Retinal pigment epithelial cell (primary cell): Measurements from ENCODE around the gene CD320.
"Not testable (repeated sequence)": the region's sequence is repeated elsewhere in the genome, so short reads cannot be mapped to it uniquely, and the experiment has no call there.

ENCODE experiments used
- DNase-seq: peaks from one replicate; pipeline ENCODE4 v3.0.0-alpha.2; 2010; ENCODE audit warnings: low read depth
- H3K4me3 ChIP-seq: 2 replicates; pipeline ENCODE4 v1.5.1; 2011; ENCODE audit warnings: mild to moderate bottlenecking, low read length, control low read depth, moderate library complexity
- TF ChIP-seq, protein P1 (sequence below): conservative IDR thresholded peaks from 2 replicates; pipeline ENCODE4 v1.5.1; 2011; ENCODE audit warnings: low read depth, low read length, control low read depth, inconsistent platforms

CD320 gene

DNA sequence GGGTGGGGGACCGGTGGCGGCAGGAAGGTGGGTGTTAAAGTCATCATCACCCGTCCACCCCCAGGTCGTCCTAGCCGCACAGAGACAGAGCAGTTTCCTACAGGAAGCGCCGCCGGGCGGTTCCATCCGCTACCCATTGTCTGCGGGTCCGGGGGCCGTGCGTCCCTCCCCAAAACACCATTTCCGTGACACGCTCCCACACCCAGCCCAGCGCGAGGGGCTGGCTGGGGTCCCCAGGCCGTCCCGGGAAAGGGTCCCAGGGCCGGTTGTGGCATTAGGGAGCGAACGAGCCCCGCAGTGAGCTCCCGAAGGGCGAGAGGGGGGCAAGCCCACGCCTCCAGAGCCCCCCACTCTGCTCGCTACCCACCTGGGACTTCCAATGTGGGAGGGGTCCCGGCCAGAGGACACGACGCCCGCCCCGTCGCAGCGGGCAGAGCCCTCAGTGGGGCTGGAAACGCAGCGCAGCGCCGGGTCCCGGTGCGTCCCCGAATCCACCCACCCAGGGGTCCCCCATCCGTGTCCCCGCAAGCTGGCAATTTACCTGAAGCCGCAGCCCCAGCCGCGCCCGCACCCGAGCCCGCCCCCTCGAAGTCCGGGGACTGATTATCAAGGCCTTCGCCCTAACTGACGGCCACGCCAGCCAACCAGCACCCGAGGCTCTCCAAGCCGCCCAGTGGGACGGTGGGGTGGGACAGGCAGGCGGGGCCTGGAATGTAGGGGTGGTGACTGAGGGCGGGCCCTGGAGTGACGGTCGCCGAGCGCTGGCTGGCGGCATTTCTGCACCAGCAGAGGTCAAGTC is 34.7 kb upstream of the CD320 start, which contains the start of gene KANK3:
Gene KANK3, minus strand, starts transcription at position 579 of the 799 bp plus-strand sequence. CDS start 5,434 bp downstream, outside the sequence.
- peak within 1 kb of the TSS; percentile 47 for H3K4me3 ChIP-seq
- peak; percentile 89 for DNase-seq
- TF ChIP-seq, protein P1, sequence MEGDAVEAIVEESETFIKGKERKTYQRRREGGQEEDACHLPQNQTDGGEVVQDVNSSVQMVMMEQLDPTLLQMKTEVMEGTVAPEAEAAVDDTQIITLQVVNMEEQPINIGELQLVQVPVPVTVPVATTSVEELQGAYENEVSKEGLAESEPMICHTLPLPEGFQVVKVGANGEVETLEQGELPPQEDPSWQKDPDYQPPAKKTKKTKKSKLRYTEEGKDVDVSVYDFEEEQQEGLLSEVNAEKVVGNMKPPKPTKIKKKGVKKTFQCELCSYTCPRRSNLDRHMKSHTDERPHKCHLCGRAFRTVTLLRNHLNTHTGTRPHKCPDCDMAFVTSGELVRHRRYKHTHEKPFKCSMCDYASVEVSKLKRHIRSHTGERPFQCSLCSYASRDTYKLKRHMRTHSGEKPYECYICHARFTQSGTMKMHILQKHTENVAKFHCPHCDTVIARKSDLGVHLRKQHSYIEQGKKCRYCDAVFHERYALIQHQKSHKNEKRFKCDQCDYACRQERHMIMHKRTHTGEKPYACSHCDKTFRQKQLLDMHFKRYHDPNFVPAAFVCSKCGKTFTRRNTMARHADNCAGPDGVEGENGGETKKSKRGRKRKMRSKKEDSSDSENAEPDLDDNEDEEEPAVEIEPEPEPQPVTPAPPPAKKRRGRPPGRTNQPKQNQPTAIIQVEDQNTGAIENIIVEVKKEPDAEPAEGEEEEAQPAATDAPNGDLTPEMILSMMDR: no peak

DNA sequence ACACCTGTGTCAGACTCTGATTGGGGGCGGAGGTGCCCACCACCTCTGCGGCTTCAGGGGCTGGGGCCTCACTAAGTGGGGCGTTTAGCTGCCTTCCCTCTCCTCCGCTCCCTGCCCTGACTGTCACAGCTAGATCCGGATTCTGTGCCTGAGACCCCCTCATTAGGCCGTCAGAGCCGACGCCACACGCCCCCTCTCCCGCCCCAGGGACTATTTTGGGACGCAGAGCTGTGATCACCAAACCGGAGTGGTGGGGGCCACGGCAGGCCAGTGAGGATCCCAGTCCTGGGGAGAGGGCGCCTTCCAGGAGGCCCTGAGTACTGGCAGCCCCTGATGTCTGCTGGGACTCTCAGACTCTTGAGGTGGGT is 34.1 kb upstream of the CD320 start:
- TF ChIP-seq, protein P1: no peak
- no peak for DNase-seq
- no peak overlapping the region for H3K4me3 ChIP-seq

DNA sequence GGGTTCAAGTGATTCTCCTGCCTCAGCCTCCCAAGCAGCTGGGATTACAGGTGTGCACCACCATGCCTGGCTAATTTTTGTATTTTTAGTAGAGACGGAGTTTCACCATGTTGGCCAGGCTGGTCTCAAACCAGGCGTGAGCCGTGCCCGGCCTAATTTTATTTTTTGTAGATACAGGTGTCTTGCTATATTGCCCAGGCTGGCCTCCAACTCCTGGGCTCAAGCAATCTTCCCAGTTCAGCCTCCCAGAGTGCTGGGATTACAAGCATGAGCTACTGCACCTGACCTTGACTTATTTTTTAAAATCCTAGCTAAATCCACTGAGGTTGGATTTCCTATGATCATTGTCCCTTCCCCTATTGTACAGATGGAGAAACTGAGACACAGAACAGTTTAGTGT is 33.3 kb upstream of the CD320 start:
- DNase-seq, H3K4me3 ChIP-seq: not testable (repeated sequence)

DNA sequence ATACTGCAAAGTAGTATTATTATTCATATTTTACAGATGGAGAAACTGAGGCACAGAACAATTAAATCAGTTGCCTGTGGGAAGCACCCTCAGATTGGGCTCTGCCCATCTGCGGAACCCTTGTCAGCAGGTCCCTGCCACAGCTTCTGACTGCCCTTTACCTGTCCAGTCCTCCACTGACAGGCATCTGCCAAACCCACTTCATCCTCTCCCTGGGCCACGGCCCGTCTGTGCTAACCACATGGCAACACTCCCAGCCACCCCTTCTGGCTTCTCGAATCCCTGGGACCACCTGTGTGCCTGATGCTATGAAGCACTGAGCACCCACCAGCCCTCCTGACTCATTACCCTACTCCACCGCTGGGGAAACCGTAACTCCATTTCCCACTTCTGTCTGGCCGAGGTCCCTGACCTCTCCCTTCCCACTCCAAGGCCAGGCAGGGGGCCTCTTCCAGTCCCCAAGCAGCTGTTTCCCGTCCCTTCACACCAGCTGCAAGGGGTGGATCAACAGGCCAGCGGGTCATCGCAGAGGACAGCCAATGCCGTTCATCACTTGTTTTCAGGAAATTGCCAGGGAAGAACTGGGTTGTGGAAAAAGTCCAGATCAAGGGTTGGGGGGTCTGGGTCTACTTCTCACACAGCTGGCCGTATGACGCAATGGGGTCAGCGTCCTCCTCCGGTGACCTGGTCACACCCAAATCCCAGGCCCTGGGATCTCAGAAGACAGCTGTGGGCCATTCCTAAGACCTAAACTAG is 32.4 kb upstream of the CD320 start:
- DNase-seq: no peak
- H3K4me3 ChIP-seq: no peak overlapping the region
- TF ChIP-seq, protein P1: no peak

DNA sequence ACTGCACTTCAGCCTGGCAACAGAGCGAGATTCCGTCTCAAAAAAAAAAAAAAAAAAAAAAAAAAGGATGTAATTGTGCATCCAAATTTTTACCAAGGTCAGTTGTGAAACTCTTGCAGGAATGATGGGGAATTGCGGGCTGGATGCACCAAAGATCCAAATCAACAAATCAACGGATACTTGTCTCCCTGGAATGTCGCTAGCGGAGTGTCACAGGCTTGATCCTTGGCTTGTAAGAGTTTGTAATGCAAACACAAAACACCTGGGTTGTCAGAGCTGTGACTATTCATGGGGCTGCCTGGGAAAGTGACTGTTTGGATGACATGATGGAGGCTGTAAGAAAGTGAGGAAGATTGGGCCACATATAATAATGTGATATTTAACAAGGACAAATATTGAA is 30.7 kb upstream of the CD320 start:
- no peak overlapping the region for H3K4me3 ChIP-seq
- TF ChIP-seq, protein P1: no peak
- DNase-seq: no peak

DNA sequence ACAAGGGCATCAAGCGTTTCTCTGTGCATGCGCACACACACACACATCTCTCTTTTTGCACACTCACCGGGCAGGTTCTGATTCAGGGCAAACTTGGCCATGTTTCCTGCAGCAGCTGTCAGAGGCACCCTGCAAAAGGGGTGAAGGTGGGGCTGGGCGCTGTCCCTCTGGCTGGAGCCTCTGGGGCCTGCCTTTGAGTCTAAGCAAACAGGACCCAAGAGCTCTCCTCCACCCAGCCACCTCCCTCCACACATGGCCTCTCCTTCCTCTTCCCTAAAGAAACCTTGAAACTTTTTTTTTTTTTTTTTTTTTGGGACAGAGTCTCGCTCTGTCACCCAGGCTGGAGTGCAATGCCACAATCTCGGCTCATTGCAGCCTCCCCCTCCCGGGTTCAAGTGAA is 29.6 kb upstream of the CD320 start:
- H3K4me3 ChIP-seq: no peak overlapping the region
- TF ChIP-seq, protein P1: no peak
- DNase-seq: no peak

DNA sequence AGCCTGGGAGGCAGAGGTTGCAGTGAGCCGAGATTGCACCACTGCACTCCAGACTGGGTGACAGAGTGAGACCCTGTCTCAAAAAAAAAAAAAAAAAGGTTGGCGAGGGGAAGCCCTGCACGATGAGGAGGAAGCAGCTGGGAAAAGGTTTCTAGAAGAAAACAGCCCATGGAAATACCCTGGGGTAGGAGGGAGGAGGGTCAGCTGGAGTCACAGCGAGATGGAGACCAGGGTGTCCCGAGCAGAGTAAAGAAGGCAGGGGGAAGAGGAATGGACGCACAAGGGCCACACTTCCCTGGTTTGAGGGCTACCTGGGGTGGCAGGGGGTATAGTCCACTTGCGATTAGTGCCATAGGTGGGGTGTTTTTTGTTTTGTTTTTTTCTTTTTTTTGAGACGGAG is 28.5 kb upstream of the CD320 start:
- H3K4me3 ChIP-seq: no peak overlapping the region
- no peak for DNase-seq
- TF ChIP-seq, protein P1: no peak
